ENCODE results near the gene PRKCB.

Gene PRKCB

GRCh38 chr16:23836078-23836403 is 258 bp downstream of the PRKCB start:
- H3K4me3 ChIP-seq (ENCODE audit: low read depth, low read length) = no peak overlapping the region
- DNase-seq (ENCODE audit: low read depth) = no peak
- no peak for TF ChIP-seq CTCF (IDR thresholded peaks at IDR 0.05; ENCODE audit: control insufficient read depth, extremely low read depth, insufficient read depth)

- no peak overlapping the region for H3K4me3 ChIP-seq (ENCODE audit: low read depth, low read length)
- no peak for TF ChIP-seq CTCF (IDR thresholded peaks at IDR 0.05; ENCODE audit: control insufficient read depth, extremely low read depth, insufficient read depth)
These were observed 875 bp downstream of the PRKCB start for GRCh38 chr16:23836404-23837311.

GRCh38 chr16:23837553-23838308 is 1.9 kb downstream of the PRKCB start:
- TF ChIP-seq CTCF (IDR thresholded peaks at IDR 0.05; ENCODE audit: control insufficient read depth, extremely low read depth, insufficient read depth) = no peak
- no peak overlapping the region for H3K4me3 ChIP-seq (ENCODE audit: low read depth, low read length)
- DNase-seq (ENCODE audit: low read depth) = no peak

More at GRCh38 chr16:23836404-23837311, 875 bp downstream of the PRKCB start:
- DNase-seq (ENCODE audit: low read depth) = no peak

GRCh38 chr16:23838485-23839142 is 2.8 kb downstream of the PRKCB start:
- no peak overlapping the region for H3K4me3 ChIP-seq (ENCODE audit: low read depth, low read length)
- DNase-seq (ENCODE audit: low read depth) = no peak
- TF ChIP-seq CTCF (IDR thresholded peaks at IDR 0.05; ENCODE audit: control insufficient read depth, extremely low read depth, insufficient read depth) = no peak

GRCh38 chr16:23840310-23840709 is 4.5 kb downstream of the PRKCB start:
- TF ChIP-seq CTCF (IDR thresholded peaks at IDR 0.05; ENCODE audit: control insufficient read depth, extremely low read depth, insufficient read depth) = no peak
- DNase-seq (ENCODE audit: low read depth) = no peak
- H3K4me3 ChIP-seq (ENCODE audit: low read depth, low read length) = no peak overlapping the region

GRCh38 chr16:23842137-23842600 is 6.4 kb downstream of the PRKCB start:
- H3K4me3 ChIP-seq (ENCODE audit: low read depth, low read length) = no peak overlapping the region
- no peak for DNase-seq (ENCODE audit: low read depth)
- TF ChIP-seq CTCF (IDR thresholded peaks at IDR 0.05; ENCODE audit: control insufficient read depth, extremely low read depth, insufficient read depth) = no peak

All from LNCaP clone FGC (cell line).